K562 (cell line): Measurements from ENCODE around the gene GATB. TPM values are rescaled to one million over a fixed set of nuclear protein-coding genes. Genes with fewer than 3 reads are reported as not detected.

Experiments used
- ATAC-seq: fragments of 200-7000 bp; cut with Tn5 transposase; 3 replicates; pipeline ENCODE4 v1.9.1; 2020; ENCODE audit warnings: moderate library complexity
- BruUV-seq: library from RNA; stranded (reverse); fragments of 400-500 nt; replicated peaks from 2 replicates; lab custom pipeline; 2021; lab: Mats Ljungman, UMichigan
- CTCF ChIA-PET: fragments of 300-600 bp; formaldehyde crosslinking; extraction: SDS; loops from one replicate; lab custom pipeline; 2021; ENCODE audit warnings: low intra/inter-chr PET ratio; lab: Yijun Ruan, JAX
- POLR2A ChIA-PET: fragments of 300-600, 350-650 bp; sonication (Branson Sonifier 250); formaldehyde crosslinking; extraction: SDS; loops from one replicate; lab custom pipeline; 2021; ENCODE audit warnings: antibody characterized with exemption, inconsistent platforms; lab: Yijun Ruan, JAX
- DNase-seq, 4 experiments: peaks; one replicate each; pipeline versions ENCODE4 v3.0.0 to v3.0.0-alpha.2; 2011 to 2018; ENCODE audit warnings: low spot score in 3 of 4, mixed read lengths in 3 of 4; ENCODE audit errors: extremely low read depth in 1 of 4
- FAIRE-seq: peaks from 2 replicates; lab custom pipeline; 2011; peaks lifted over from hg19 to GRCh38; lab: Jason Lieb, UNC
- H2AFZ ChIP-seq: 2 replicates; pipeline ENCODE4 v1.6.0; 2011; ENCODE audit warnings: low read depth, low read length, control low read depth, inconsistent platforms
- H3K27ac ChIP-seq: fragments of 200-600 bp; 3 replicates; pipeline ENCODE4 v1.8.0; 2011; ENCODE audit warnings: low read depth, mild to moderate bottlenecking, control low read depth, inconsistent platforms, low read length, moderate library complexity, mixed read lengths; ENCODE audit errors: extremely low read depth
- H3K27me3 ChIP-seq, 2 experiments: fragments of 300-600 bp in 1 of 2; 2 replicates in 1 of 2; 3 replicates in 1 of 2; pipeline versions ENCODE4 v1.6.0 to v1.8.0; 2011; ENCODE audit warnings: inconsistent platforms in 2 of 2, low read length in 2 of 2, mild to moderate bottlenecking in 1 of 2, mixed read lengths in 1 of 2, moderate library complexity in 1 of 2; ENCODE audit not compliant: control insufficient read depth in 2 of 2, insufficient read depth in 2 of 2
- H3K36me3 ChIP-seq: fragments of 300-600 bp; 3 replicates; pipeline ENCODE4 v1.8.0; 2011; ENCODE audit warnings: mild to moderate bottlenecking, low read length, inconsistent platforms; ENCODE audit not compliant: control insufficient read depth, insufficient read depth
- H3K4me1 ChIP-seq, 2 experiments: fragments of 200-600 bp in 1 of 2; replicated peaks in 1 of 2; 2 replicates in 1 of 2; 3 replicates in 1 of 2; pipeline versions ENCODE4 v1.5.1 to v1.8.0; 2011; ENCODE audit warnings: inconsistent platforms in 2 of 2, low read length in 2 of 2, mild to moderate bottlenecking in 1 of 2, mixed read lengths in 1 of 2, moderate library complexity in 1 of 2; ENCODE audit not compliant: control insufficient read depth in 2 of 2, insufficient read depth in 2 of 2
- H3K4me2 ChIP-seq: 2 replicates; pipeline ENCODE4 v1.6.1; 2011; ENCODE audit warnings: low read length, control low read depth, inconsistent platforms, mixed read lengths; ENCODE audit not compliant: insufficient read depth
- H3K4me3 ChIP-seq: fragments of 200-600 bp; sonication (generic), shearing (Covaris generic); 2 replicates; pipeline ENCODE4 v1.5.1; 2016; ENCODE audit warnings: control low read depth, inconsistent platforms
- H3K79me2 ChIP-seq: fragments of 200-600 bp; 3 replicates; pipeline ENCODE4 v1.8.0; 2011; ENCODE audit warnings: low read length, inconsistent platforms; ENCODE audit not compliant: control insufficient read depth, insufficient read depth
- H3K9ac ChIP-seq, 2 experiments: 2 replicates each; pipeline versions ENCODE4 v1.6.0 to v1.6.1; 2011; ENCODE audit warnings: low read depth in 2 of 2, low read length in 2 of 2, control low read depth in 1 of 2, inconsistent platforms in 1 of 2, mild to moderate bottlenecking in 1 of 2, mixed read lengths in 1 of 2; ENCODE audit not compliant: insufficient read depth in 1 of 2
- H3K9me1 ChIP-seq: one replicate; pipeline ENCODE4 v1.6.0; 2011; ENCODE audit warnings: inconsistent platforms, mild to moderate bottlenecking, low read length, moderate library complexity; ENCODE audit not compliant: control insufficient read depth, insufficient read depth
- H3K9me3 ChIP-seq: replicated peaks from 2 replicates; pipeline ENCODE4 v1.5.1; 2011; ENCODE audit warnings: low read depth, low read length, inconsistent platforms; ENCODE audit not compliant: control insufficient read depth, insufficient read depth
- H4K20me1 ChIP-seq: replicated peaks from 2 replicates; pipeline ENCODE4 v1.6.1; 2011; ENCODE audit warnings: low read length, inconsistent platforms, mixed read lengths; ENCODE audit not compliant: control insufficient read depth, insufficient read depth
- IRF2 ChIP-seq: sonication (generic); formaldehyde crosslinking; IDR thresholded peaks from 2 replicates; pipeline ENCODE4 v1.8.1; 2022; ENCODE audit warnings: mild to moderate bottlenecking, missing genetic modification reagents
- JUN ChIP-seq, 2 experiments: sonication (generic) in 1 of 2; formaldehyde crosslinking in 1 of 2; IDR thresholded peaks; 2 replicates each; pipeline versions ENCODE4 v1.6.1 to v1.8.0; 2012 to 2022; ENCODE audit warnings: borderline replicate concordance in 2 of 2, mild to moderate bottlenecking in 2 of 2, improper control_type of control experiment in 1 of 2, low read depth in 1 of 2, low read length in 1 of 2, missing genetic modification reagents in 1 of 2
- POLR3A ChIP-seq: IDR thresholded peaks from 2 replicates; pipeline ENCODE4 v1.6.1; 2011; ENCODE audit warnings: borderline replicate concordance, mild to moderate bottlenecking, moderate library complexity; ENCODE audit not compliant: insufficient read length, insufficient read depth; ENCODE audit errors: extremely low read depth
- WGBS: fragments of 100-300 bp; shearing (Covaris generic); methylation state at CpG from one replicate; pipeline ENCODE4 v1.1.6; 2016; ENCODE audit warnings: low coverage, mixed read lengths; ENCODE audit not compliant: insufficient coverage; ENCODE audit errors: missing lambda C conversion rate; 5-methylcytosine and 5-hydroxymethylcytosine counted together
- in situ Hi-C: fragments of 300-500 bp; cut with MboI; formaldehyde crosslinking; loops from 4 replicates; pipeline ENCODE4 v1.15.0; 2018; ENCODE audit warnings: inconsistent platforms, mixed read lengths
- intact Hi-C: fragments of 100-400 bp; cut with micrococcal nuclease; formaldehyde crosslinking; loops from 2 replicates; pipeline ENCODE4 v1.14.2; 2022
- polyA plus RNA-seq, 8 experiments: library from polyadenylated mRNA; depleted of rRNA in 4 of 8; stranded (reverse) in 5 of 8; unstranded in 3 of 8; fragments of >200 nt; fragmentation: Nextera tagmentation in 2 of 8; fragmentation: Illumina TruSeq in 1 of 8; extraction: Ambion mirVana in 2 of 8; extraction: Trizol in 1 of 8; gene quantifications; 2 replicates each; pipeline versions ENCODE4 v1.2.1 to v1.2.3, GENCODE V29; 2011 to 2014; ENCODE audit warnings: inconsistent platforms in 1 of 8, missing spikeins in 1 of 8
- total RNA-seq, 7 experiments: library from RNA; depleted of rRNA in 6 of 7; stranded (reverse); fragments of >200 nt in 6 of 7; fragmentation: Illumina TruSeq in 2 of 7; extraction: Trizol in 2 of 7; gene quantifications; 2 replicates each; pipeline versions ENCODE4 v1.2.1 to v1.2.3, GENCODE V29; 2011 to 2021; ENCODE audit warnings: low replicate concordance in 1 of 7

Gene GATB
- total and polyA plus RNA-seq, 9 of the 15 experiments (the other 6 are each of a cell fraction or from before 2014, with no cell fraction given): 15.3 to 31.8 (median 26.2) TPM

DNA sequence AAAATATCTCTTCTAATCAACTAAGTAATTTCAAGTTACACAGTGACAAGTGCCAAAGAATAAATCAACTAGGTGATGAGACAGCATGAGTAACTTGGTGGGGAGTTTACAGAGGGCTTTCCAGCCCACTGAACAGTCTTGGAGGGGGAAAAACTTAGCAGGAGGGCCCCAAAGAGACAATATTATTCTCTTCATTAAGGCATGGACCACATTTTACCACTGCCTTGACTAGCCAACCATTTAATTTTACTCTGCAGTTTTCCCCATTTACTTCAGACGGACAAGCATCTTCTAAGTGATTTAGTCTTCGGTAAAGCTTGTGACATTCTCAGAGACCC lies 25.3 kb upstream of the GATB start:
- no peaks in the 10 kb centered on the region for H3K9me1 ChIP-seq
- no peaks in the 10 kb centered on the region for H3K4me1 ChIP-seq
- in situ Hi-C loops (no loop called here), intact Hi-C loops (no loop called here)
- no peak overlapping the region for H3K27ac ChIP-seq
- H3K4me2 ChIP-seq: no peak overlapping the region
- FAIRE-seq (no peak), ATAC-seq (no peak), DNase-seq (no peak)
- ChIA-PET POLR2A (no interaction called here), CTCF (no interaction called here)
- TF ChIP-seq POLR3A (no peak), JUN (IDR thresholded peaks at IDR 0.05; ENCODE audit: borderline replicate concordance, low read depth, low read length) (no peak), JUN (CRISPR knock-in tag; IDR thresholded peaks at IDR 0.05; ENCODE audit: borderline replicate concordance) (no peak)
- no peaks in the 10 kb centered on the region for H3K36me3 ChIP-seq
- no peak overlapping the region for H3K9ac ChIP-seq
- H3K79me2 ChIP-seq: no peaks in the 10 kb centered on the region
- H2AFZ ChIP-seq: no peak overlapping the region
- no peaks in the 10 kb centered on the region for H4K20me1 ChIP-seq
- 9% methylated on average over 2 of the region's 2 CpGs for WGBS
- peaks cover 1 to 3% of the 10 kb centered on the region in 2 experiments; a peak in 3 of 5 replicates for H3K27me3 ChIP-seq
- no peak overlapping the region for H3K4me3 ChIP-seq
- no peaks in the 10 kb centered on the region for H3K9me3 ChIP-seq
- BruUV-seq: no TSS peak

DNA sequence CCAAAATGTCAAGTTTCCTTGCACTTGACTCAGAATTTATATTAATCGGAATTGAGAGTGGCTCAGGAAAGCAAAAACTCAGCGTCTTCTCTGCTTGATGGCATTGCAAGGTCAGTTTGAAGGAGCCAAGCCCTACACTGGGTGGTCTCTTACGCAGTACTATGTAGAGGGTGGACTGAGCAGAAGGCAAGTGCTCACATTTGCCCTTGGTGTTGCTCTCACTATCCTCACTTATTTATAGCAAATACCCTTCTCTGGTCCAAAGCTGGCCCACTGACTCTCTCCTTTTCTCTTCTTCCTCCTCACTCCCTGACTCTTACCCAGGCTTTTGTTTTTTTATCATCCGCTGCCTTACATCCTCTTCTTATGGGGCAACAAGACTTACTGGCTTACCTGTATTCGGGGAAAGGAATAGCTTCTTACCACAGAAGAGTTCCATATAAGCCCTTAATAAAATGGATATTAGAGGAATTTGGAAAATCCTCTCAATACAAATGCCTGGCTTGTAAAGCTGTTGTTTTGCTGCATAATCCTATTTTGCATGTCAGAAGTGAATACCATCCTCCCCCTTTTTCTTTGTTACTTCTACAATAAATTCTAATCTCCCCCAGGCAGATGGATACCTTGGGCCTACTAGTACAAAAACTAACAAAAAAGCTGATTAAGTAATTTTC lies 24.8 kb upstream of the GATB start:
- H3K79me2 ChIP-seq: no peaks in the 10 kb centered on the region
- no peak overlapping the region for H2AFZ ChIP-seq
- no peak overlapping the region for H3K27ac ChIP-seq
- POLR2A ChIA-PET: no interaction called here
- FAIRE-seq (no peak), ATAC-seq (no peak), DNase-seq (no peak)
- H3K36me3 ChIP-seq: no peaks in the 10 kb centered on the region
- no peak overlapping the region for H3K4me3 ChIP-seq
- no peak overlapping the region for H3K4me2 ChIP-seq
- no peaks in the 10 kb centered on the region for H4K20me1 ChIP-seq
- H3K27me3 ChIP-seq: peaks cover 5 to 6% of the 10 kb centered on the region in 2 experiments; a peak in 3 of 5 replicates
- no peaks in the 10 kb centered on the region for H3K9me3 ChIP-seq
- in situ Hi-C loops: no loop called here
- no peaks in the 10 kb centered on the region for H3K9me1 ChIP-seq
- WGBS: 0% methylated on average over 5 of the region's 5 CpGs
- intact Hi-C loops: no loop called here
- BruUV-seq: no TSS peak
- H3K9ac ChIP-seq: no peak overlapping the region
- CTCF ChIA-PET: no interaction called here
- H3K4me1 ChIP-seq: no peaks in the 10 kb centered on the region
- TF ChIP-seq IRF2 (CRISPR knock-in tag): no peak
